ENCODE measurements around the gene PHAF1. TPM values are rescaled to one million over a fixed set of nuclear protein-coding genes. Genes with fewer than 3 reads are reported as not detected.

PHAF1 gene
- total RNA-seq, 1 donor from 2014 or later: 17.1 TPM

GRCh38 chr16:67173808-67174705, 64.3 kb downstream of the PHAF1 start:
- FAIRE-seq: no peak
- peak; percentile 82 to 84 for DNase-seq (ENCODE audit: low spot score in 2 of 2)

- no peak for DNase-seq (ENCODE audit: low spot score in 2 of 2)
- FAIRE-seq: no peak
These were observed 65.0 kb downstream of the PHAF1 start for GRCh38 chr16:67174706-67175231.

GRCh38 chr16:67176662-67177061, 66.9 kb downstream of the PHAF1 start:
- FAIRE-seq (no peak), DNase-seq (ENCODE audit: low spot score in 2 of 2) (no peak)

- no peak for FAIRE-seq
These were observed 68.3 kb downstream of the PHAF1 start for GRCh38 chr16:67177743-67178699.

GRCh38 chr16:67179421-67180080, 69.8 kb downstream of the PHAF1 start:
- FAIRE-seq: no peak
- DNase-seq (ENCODE audit: low spot score in 2 of 2): no peak

More at GRCh38 chr16:67177743-67178699, 68.3 kb downstream of the PHAF1 start:
- no peak for DNase-seq (ENCODE audit: low spot score in 2 of 2)

- DNase-seq (ENCODE audit: low spot score in 2 of 2) (no peak), FAIRE-seq (no peak)
These were observed 70.4 kb downstream of the PHAF1 start for GRCh38 chr16:67180166-67180565.

GRCh38 chr16:67181346-67181745, 71.6 kb downstream of the PHAF1 start:
- FAIRE-seq (no peak), DNase-seq (ENCODE audit: low spot score in 2 of 2) (no peak)

GRCh38 chr16:67182288-67182687, 72.5 kb downstream of the PHAF1 start:
- no peak for FAIRE-seq
- no peak for DNase-seq (ENCODE audit: low spot score in 2 of 2)

- DNase-seq (ENCODE audit: low spot score in 2 of 2): no peak
- no peak for FAIRE-seq
These were observed 73.5 kb downstream of the PHAF1 start for GRCh38 chr16:67183284-67183626.

GRCh38 chr16:67183627-67184452, 74.1 kb downstream of the PHAF1 start, which contains the start of gene MATCAP1:
MATCAP1 (minus strand) TSS chr16:67183963; CDS start chr16:67180610, 3,353 bp downstream.
- FAIRE-seq (peak; percentile 75), DNase-seq (ENCODE audit: low spot score in 2 of 2) (peak; percentile 98 to 99)

- FAIRE-seq: no peak
- no peak for DNase-seq (ENCODE audit: low spot score in 2 of 2)
These were observed 74.8 kb downstream of the PHAF1 start for GRCh38 chr16:67184453-67184994.

- DNase-seq (ENCODE audit: low spot score in 2 of 2) (peak; percentile 71 to 76), FAIRE-seq (no peak)
These were observed 75.4 kb downstream of the PHAF1 start for GRCh38 chr16:67184995-67185650.

GRCh38 chr16:67185651-67186134, 76.0 kb downstream of the PHAF1 start:
- DNase-seq (ENCODE audit: low spot score in 2 of 2) (no peak), FAIRE-seq (no peak)

GRCh38 chr16:67186550-67186950, 76.8 kb downstream of the PHAF1 start:
- FAIRE-seq (no peak), DNase-seq (ENCODE audit: low spot score in 2 of 2) (no peak)

GRCh38 chr16:67187175-67187890, 77.6 kb downstream of the PHAF1 start:
- FAIRE-seq: no peak
- no peak for DNase-seq (ENCODE audit: low spot score in 2 of 2)

GRCh38 chr16:67188323-67188722, 78.6 kb downstream of the PHAF1 start:
- DNase-seq (ENCODE audit: low spot score in 2 of 2) (no peak), FAIRE-seq (no peak)

GRCh38 chr16:67188798-67189197, 79.1 kb downstream of the PHAF1 start:
- FAIRE-seq (no peak), DNase-seq (ENCODE audit: low spot score in 2 of 2) (no peak)

GRCh38 chr16:67190041-67190440, 80.3 kb downstream of the PHAF1 start, which contains the start of gene EXOC3L1:
EXOC3L1 (minus strand) TSS chr16:67190136; CDS start chr16:67189676, 460 bp downstream.
- DNase-seq (ENCODE audit: low spot score in 2 of 2) (no peak), FAIRE-seq (no peak)
